Neural progenitor cell (in vitro differentiated cells): ENCODE results near the gene DOCK10. TPM values are rescaled to one million over a fixed set of nuclear protein-coding genes. Genes with fewer than 3 reads are reported as not detected.

Experiments
- DNase-seq: peaks from one replicate; pipeline ENCODE4 v3.0.0-alpha.2; 2016; ENCODE audit warnings: low spot score
- H2AFZ ChIP-seq: fragments of 200-600 bp; sonication (generic); replicated peaks from 2 replicates; pipeline ENCODE4 v1.6.1; 2016; ENCODE audit warnings: antibody characterized with exemption
- H3F3A ChIP-seq: fragments of 200-600 bp; sonication (generic); 2 replicates; pipeline ENCODE4 v1.6.1; 2016; ENCODE audit warnings: antibody characterized with exemption, low read depth
- H3K27ac ChIP-seq: fragments of 200-600 bp; sonication (generic); 2 replicates; pipeline ENCODE4 v1.5.1; 2016; ENCODE audit warnings: mild to moderate bottlenecking
- H3K27me3 ChIP-seq: fragments of 200-600 bp; sonication (generic); 2 replicates; pipeline ENCODE4 v1.6.1; 2016; ENCODE audit warnings: mild to moderate bottlenecking, moderate library complexity
- H3K36me3 ChIP-seq: fragments of 200-600 bp; sonication (generic); 2 replicates; pipeline ENCODE4 v1.5.1; 2016
- H3K4me1 ChIP-seq: fragments of 200-600 bp; sonication (generic); 2 replicates; pipeline ENCODE4 v1.6.1; 2016; ENCODE audit warnings: mixed run types
- H3K4me2 ChIP-seq: fragments of 200-600 bp; sonication (generic); 2 replicates; pipeline ENCODE4 v1.6.1; 2016
- H3K4me3 ChIP-seq: fragments of 200-600 bp; sonication (generic); 2 replicates; pipeline ENCODE4 v1.5.1; 2016
- H3K79me2 ChIP-seq: fragments of 200-600 bp; sonication (generic); 2 replicates; pipeline ENCODE4 v1.6.1; 2016; ENCODE audit warnings: low read depth
- H3K9ac ChIP-seq: fragments of 200-600 bp; sonication (generic); 2 replicates; pipeline ENCODE4 v1.6.1; 2016
- H3K9me3 ChIP-seq: fragments of 200-600 bp; sonication (generic); 2 replicates; pipeline ENCODE4 v1.5.1; 2016; ENCODE audit warnings: low read depth
- H4K20me1 ChIP-seq: fragments of 200-600 bp; sonication (generic); 2 replicates; pipeline ENCODE4 v1.6.1; 2016; ENCODE audit warnings: low read depth
- H3K27ac Mint-ChIP-seq: 3 replicates; pipeline ENCODE4 v1.8.0; 2021; ENCODE audit warnings: mixed read lengths
- H3K27me3 Mint-ChIP-seq: 2 replicates; pipeline ENCODE4 v1.8.0; 2022; ENCODE audit warnings: low read depth, mild to moderate bottlenecking, inconsistent platforms, moderate library complexity, mixed read lengths; ENCODE audit not compliant: insufficient read depth
- H3K36me3 Mint-ChIP-seq: 3 replicates; pipeline ENCODE4 v1.8.0; 2021; ENCODE audit warnings: mixed read lengths
- H3K4me1 Mint-ChIP-seq: 3 replicates; pipeline ENCODE4 v1.8.0; 2021; ENCODE audit warnings: mixed read lengths
- H3K4me3 Mint-ChIP-seq: 3 replicates; pipeline ENCODE4 v1.8.0; 2021; ENCODE audit warnings: mild to moderate bottlenecking, moderate library complexity, mixed read lengths
- H3K9me3 Mint-ChIP-seq: 3 replicates; pipeline ENCODE4 v1.8.0; 2020; ENCODE audit warnings: mixed read lengths
- EZH2 ChIP-seq: fragments of 200-600 bp; sonication (generic); IDR thresholded peaks from 2 replicates; pipeline ENCODE4 v1.6.1; 2017; ENCODE audit warnings: antibody characterized with exemption, mild to moderate bottlenecking, moderate library complexity
- EZH2phosphoT487 ChIP-seq: fragments of 200-600 bp; sonication (generic); IDR thresholded peaks from 2 replicates; pipeline ENCODE4 v1.6.1; 2017; ENCODE audit warnings: antibody characterized with exemption
- total RNA-seq: library from RNA; depleted of rRNA; stranded (reverse); fragments of >200 nt; gene quantifications from 2 replicates; pipeline ENCODE4 v1.2.3, GENCODE V29; 2015; ENCODE audit warnings: low replicate concordance
- TF ChIP-seq, protein P1 (sequence below): fragments of 200-600 bp; sonication (generic); IDR thresholded peaks from 2 replicates; pipeline ENCODE4 v1.5.1; 2017; ENCODE audit warnings: antibody characterized with exemption, mild to moderate bottlenecking

The DOCK10 gene
- total RNA-seq, 1 donor from 2014 or later, result 1.1 TPM

- Histone ChIP-seq H2AFZ (no peak overlapping the region), H4K20me1 (no peaks in the 10 kb centered on the region), H3K4me1 (no peaks in the 10 kb centered on the region), H3K27me3 (no peaks in the 10 kb centered on the region), H3K36me3 (no peaks in the 10 kb centered on the region), H3K79me2 (no peaks in the 10 kb centered on the region), H3K27ac (no peak overlapping the region), H3K9me3 (no peaks in the 10 kb centered on the region), H3K9ac (no peak overlapping the region), H3F3A (no peaks in the 10 kb centered on the region), H3K4me3 (no peak overlapping the region), H3K4me2 (no peak overlapping the region)
- peaks cover 15% of the 10 kb centered on the region for H3K4me1 Mint-ChIP-seq
- H3K27ac Mint-ChIP-seq, result no peak overlapping the region
- peaks cover 5% of the 10 kb centered on the region for H3K36me3 Mint-ChIP-seq
- H3K27me3 Mint-ChIP-seq, result no peaks in the 10 kb centered on the region
- TF ChIP-seq, protein P1, sequence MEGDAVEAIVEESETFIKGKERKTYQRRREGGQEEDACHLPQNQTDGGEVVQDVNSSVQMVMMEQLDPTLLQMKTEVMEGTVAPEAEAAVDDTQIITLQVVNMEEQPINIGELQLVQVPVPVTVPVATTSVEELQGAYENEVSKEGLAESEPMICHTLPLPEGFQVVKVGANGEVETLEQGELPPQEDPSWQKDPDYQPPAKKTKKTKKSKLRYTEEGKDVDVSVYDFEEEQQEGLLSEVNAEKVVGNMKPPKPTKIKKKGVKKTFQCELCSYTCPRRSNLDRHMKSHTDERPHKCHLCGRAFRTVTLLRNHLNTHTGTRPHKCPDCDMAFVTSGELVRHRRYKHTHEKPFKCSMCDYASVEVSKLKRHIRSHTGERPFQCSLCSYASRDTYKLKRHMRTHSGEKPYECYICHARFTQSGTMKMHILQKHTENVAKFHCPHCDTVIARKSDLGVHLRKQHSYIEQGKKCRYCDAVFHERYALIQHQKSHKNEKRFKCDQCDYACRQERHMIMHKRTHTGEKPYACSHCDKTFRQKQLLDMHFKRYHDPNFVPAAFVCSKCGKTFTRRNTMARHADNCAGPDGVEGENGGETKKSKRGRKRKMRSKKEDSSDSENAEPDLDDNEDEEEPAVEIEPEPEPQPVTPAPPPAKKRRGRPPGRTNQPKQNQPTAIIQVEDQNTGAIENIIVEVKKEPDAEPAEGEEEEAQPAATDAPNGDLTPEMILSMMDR, result no peak
- TF ChIP-seq EZH2phosphoT487 (no peak), EZH2 (no peak)
- H3K4me3 Mint-ChIP-seq, result no peak overlapping the region
- no peak for DNase-seq
- H3K9me3 Mint-ChIP-seq, result no peaks in the 10 kb centered on the region
Measured at GRCh38 chr2:224799691-224800090, 242.6 kb downstream of the DOCK10 start.

DNA sequence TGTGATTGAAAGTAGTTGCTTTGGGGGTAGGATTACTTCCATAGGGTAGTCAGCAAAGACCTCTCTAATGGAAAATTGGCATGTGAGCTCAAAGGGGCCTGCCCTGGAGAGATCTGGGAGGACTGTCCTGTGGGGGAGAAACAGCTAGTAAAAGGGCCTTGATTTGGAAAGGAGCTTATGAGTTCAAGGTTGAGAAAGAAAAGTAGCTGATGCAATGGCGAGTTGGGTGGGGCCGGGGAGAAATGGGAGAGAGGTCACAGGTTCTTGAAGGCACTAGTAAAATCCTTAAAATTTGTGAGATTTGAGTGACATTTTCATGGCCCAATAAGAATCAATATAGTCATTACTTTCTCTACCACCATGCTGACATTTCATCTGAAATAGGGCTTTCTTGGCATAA, 244.1 kb downstream of the DOCK10 start:
- Histone ChIP-seq H3K27me3 (no peaks in the 10 kb centered on the region), H3K79me2 (no peaks in the 10 kb centered on the region), H3K9ac (no peak overlapping the region), H3K9me3 (no peaks in the 10 kb centered on the region), H3K4me2 (no peak overlapping the region), H2AFZ (no peak overlapping the region), H4K20me1 (no peaks in the 10 kb centered on the region), H3F3A (no peaks in the 10 kb centered on the region), H3K36me3 (no peaks in the 10 kb centered on the region), H3K4me1 (no peaks in the 10 kb centered on the region), H3K4me3 (no peak overlapping the region), H3K27ac (no peak overlapping the region)
- Mint-ChIP-seq H3K27me3 (no peaks in the 10 kb centered on the region), H3K27ac (no peak overlapping the region), H3K36me3 (peaks cover 8% of the 10 kb centered on the region), H3K4me1 (peaks cover 15% of the 10 kb centered on the region), H3K9me3 (no peaks in the 10 kb centered on the region), H3K4me3 (no peak overlapping the region)
- no peak for TF ChIP-seq EZH2
- no peak for TF ChIP-seq EZH2phosphoT487
- TF ChIP-seq, protein P1, result no peak
- DNase-seq, result no peak

DNA sequence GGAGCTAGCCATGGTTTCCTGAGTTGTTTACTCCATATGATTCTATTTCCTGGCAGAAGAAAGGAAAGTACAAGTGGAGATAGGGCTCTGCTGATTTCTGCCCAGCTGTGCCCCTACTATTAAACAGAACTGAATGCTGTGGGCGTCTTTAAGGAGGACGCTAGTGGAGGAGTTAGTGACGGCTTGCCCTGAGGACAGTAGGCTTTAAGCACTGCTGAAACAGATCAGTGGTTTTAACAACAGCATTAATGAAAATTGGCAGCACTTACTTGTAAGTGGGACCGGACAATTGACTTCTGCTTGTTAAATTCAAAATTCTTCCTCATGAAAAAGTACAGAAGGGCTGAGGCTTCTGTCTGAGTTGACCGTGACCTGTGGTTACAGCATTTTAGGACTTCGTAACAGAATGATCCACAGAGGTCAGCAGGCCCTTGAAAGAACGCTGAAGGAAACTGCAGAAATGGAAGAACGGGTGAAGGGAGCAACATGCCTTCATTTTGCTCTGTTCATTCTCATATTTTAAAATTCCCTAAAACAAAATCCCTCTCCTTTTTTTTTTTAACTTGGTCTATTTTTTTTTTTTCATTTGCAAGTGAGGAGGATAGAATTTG, 245.5 kb downstream of the DOCK10 start:
- no peak overlapping the region for H2AFZ ChIP-seq
- H3K79me2 ChIP-seq, result no peaks in the 10 kb centered on the region
- H3K4me3 ChIP-seq, result no peak overlapping the region
- TF ChIP-seq EZH2phosphoT487 (no peak), EZH2 (no peak)
- TF ChIP-seq, protein P1, result no peak
- no peaks in the 10 kb centered on the region for H4K20me1 ChIP-seq
- no peak overlapping the region for H3K27ac ChIP-seq
- no peak overlapping the region for H3K4me2 ChIP-seq
- Mint-ChIP-seq H3K36me3 (peaks cover 6% of the 10 kb centered on the region), H3K27me3 (no peaks in the 10 kb centered on the region), H3K27ac (no peak overlapping the region), H3K4me1 (peaks cover 6% of the 10 kb centered on the region), H3K4me3 (no peak overlapping the region), H3K9me3 (no peaks in the 10 kb centered on the region)
- no peak for DNase-seq
- no peaks in the 10 kb centered on the region for H3K9me3 ChIP-seq
- no peaks in the 10 kb centered on the region for H3K4me1 ChIP-seq
- H3K36me3 ChIP-seq, result no peaks in the 10 kb centered on the region
- H3K27me3 ChIP-seq, result no peaks in the 10 kb centered on the region
- no peak overlapping the region for H3K9ac ChIP-seq
- no peaks in the 10 kb centered on the region for H3F3A ChIP-seq
